Measurements from ENCODE around the gene MST1.

MST1 gene

DNA sequence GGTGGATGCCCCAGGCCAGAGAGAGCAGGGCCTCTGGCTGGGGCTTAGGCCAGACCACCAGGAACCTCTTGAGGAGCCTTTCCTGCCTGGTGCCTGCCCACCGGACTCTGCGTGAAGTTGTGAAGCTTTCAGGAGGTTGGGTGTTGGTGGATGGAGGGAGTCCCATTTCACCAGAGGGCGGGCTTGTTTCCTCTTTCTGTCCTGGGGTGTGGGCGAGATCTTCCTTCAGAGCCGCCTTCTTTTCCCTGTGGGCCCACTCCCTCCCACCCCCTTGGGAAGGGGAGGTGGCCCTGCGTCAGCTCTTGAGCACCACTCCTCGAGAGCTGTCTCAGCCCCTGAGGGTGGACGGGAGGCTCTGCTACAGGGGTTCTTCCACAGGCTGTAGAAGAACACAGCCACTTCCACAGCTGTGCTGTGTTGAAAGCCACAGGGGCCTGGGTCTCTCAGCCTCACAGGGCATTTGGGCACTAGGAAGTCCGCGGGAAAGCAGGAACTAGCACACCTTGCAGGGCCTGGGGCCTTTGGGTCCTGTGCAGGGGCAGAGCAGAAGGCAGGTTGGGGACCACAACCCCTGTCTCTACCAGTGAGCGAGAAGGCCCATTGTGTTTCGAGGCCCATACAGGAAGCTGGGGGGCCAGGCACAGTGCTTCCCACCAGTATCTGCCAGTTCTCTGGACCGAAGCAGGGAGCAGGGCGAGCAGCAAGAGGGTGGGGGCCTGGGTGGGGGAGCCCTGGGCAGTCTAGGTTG lies 28.1 kb upstream of the MST1 start:
- Histone ChIP-seq H3K4me3 (ENCODE audit: low read depth, low read length) (no peak overlapping the region), H3K27ac (ENCODE audit: low read depth, low read length) (no peak overlapping the region), H3K4me1 (ENCODE audit: control insufficient read depth, insufficient read depth, low read length) (no peaks in the 10 kb centered on the region), H3K9ac (ENCODE audit: low read depth, low read length) (no peak overlapping the region), H3K27me3 (ENCODE audit: control insufficient read depth, insufficient read depth, low read length) (no peaks in the 10 kb centered on the region), H3K9me3 (ENCODE audit: control insufficient read depth, insufficient read depth, low read length) (no peaks in the 10 kb centered on the region), H3K36me3 (ENCODE audit: control insufficient read depth, insufficient read depth, low read length) (peaks cover 27% of the 10 kb centered on the region)

DNA sequence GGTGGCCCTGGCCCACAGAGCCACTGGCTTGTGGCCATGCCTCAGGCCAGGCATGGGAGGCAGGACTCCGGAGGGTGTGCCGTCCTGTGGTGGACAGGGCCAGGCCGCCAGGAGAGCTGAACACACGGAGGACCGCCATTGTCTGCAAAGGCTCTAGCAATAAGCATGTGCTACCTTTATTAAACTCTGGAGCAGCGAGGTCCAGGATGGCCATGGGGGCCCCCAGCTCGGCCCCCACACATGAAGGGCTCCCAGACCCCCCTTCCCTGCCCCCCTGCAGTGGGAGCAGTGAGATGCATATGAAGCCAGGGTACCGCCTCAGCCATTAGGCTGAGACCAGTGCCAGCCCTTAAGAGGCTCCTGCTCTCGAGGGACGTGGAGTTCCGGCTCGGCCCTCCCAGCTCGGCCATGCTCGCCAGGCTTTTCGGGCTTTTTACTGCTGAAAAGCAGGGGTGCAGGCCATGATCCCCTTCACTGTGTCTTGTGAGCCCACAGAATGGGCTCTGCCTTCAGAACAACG lies 27.5 kb upstream of the MST1 start:
- no peak overlapping the region for H3K9ac ChIP-seq (ENCODE audit: low read depth, low read length)
- no peaks in the 10 kb centered on the region for H3K9me3 ChIP-seq (ENCODE audit: control insufficient read depth, insufficient read depth, low read length)
- peaks cover 21% of the 10 kb centered on the region for H3K36me3 ChIP-seq (ENCODE audit: control insufficient read depth, insufficient read depth, low read length)
- no peaks in the 10 kb centered on the region for H3K27me3 ChIP-seq (ENCODE audit: control insufficient read depth, insufficient read depth, low read length)
- H3K4me3 ChIP-seq (ENCODE audit: low read depth, low read length): no peak overlapping the region
- no peaks in the 10 kb centered on the region for H3K4me1 ChIP-seq (ENCODE audit: control insufficient read depth, insufficient read depth, low read length)
- H3K27ac ChIP-seq (ENCODE audit: low read depth, low read length): no peak overlapping the region

DNA sequence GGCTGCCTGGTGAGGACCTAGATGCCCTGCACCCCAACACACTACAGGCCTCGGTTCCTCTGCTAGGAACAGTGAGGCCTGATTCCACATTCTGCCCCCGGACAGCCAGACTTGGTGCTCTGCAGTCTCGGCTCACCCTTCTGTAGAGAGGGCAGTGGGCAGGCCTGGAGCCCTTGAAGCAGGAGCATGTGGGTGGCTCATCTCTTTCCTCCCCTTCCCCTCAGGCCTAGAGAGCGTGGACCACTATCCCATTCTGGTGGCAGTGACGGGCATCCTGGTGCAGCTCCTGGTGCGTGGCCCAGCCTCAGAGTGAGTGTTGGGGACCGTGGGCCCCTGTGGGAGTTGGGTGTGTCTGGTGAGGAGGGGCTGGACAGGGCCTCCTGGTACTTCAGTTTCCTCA lies 26.9 kb upstream of the MST1 start:
- Histone ChIP-seq H3K9me3 (ENCODE audit: control insufficient read depth, insufficient read depth, low read length) (no peaks in the 10 kb centered on the region), H3K27ac (ENCODE audit: low read depth, low read length) (no peak overlapping the region), H3K4me1 (ENCODE audit: control insufficient read depth, insufficient read depth, low read length) (no peaks in the 10 kb centered on the region), H3K27me3 (ENCODE audit: control insufficient read depth, insufficient read depth, low read length) (no peaks in the 10 kb centered on the region), H3K9ac (ENCODE audit: low read depth, low read length) (no peak overlapping the region), H3K36me3 (ENCODE audit: control insufficient read depth, insufficient read depth, low read length) (peaks cover 15% of the 10 kb centered on the region), H3K4me3 (ENCODE audit: low read depth, low read length) (no peak overlapping the region)

DNA sequence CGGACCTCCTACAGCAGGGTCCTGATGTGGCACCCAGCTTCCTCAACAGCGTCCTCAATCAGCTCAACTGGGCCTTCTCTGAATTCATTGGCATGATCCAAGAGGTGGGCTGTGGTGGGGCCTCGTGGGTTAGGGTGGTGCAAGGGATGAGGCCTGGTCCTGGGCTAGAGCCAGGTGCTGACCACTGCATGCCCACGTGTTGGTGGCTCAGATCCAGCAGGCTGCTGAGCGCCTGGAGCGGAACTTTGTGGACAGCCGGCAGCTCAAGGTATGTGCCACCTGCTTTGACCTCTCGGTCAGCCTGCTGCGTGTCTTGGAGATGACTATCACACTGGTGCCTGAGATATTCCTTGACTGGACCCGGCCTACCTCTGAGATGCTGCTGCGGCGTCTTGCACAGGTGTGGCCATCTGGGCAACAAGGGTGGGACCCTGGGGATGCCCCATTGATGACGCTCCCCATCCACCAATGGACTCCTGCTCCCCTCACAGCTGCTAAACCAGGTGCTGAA lies 26.4 kb upstream of the MST1 start:
- no peak overlapping the region for H3K9ac ChIP-seq (ENCODE audit: low read depth, low read length)
- no peaks in the 10 kb centered on the region for H3K27me3 ChIP-seq (ENCODE audit: control insufficient read depth, insufficient read depth, low read length)
- H3K4me1 ChIP-seq (ENCODE audit: control insufficient read depth, insufficient read depth, low read length): no peaks in the 10 kb centered on the region
- no peak overlapping the region for H3K4me3 ChIP-seq (ENCODE audit: low read depth, low read length)
- H3K9me3 ChIP-seq (ENCODE audit: control insufficient read depth, insufficient read depth, low read length): no peaks in the 10 kb centered on the region
- H3K27ac ChIP-seq (ENCODE audit: low read depth, low read length): no peak overlapping the region
- H3K36me3 ChIP-seq (ENCODE audit: control insufficient read depth, insufficient read depth, low read length): peaks cover 10% of the 10 kb centered on the region

GRCh38 chr3:49714728-49715550 lies 25.7 kb upstream of the MST1 start:
- Histone ChIP-seq H3K36me3 (ENCODE audit: control insufficient read depth, insufficient read depth, low read length) (peaks cover 9% of the 10 kb centered on the region), H3K9me3 (ENCODE audit: control insufficient read depth, insufficient read depth, low read length) (no peaks in the 10 kb centered on the region), H3K4me3 (ENCODE audit: low read depth, low read length) (no peak overlapping the region), H3K4me1 (ENCODE audit: control insufficient read depth, insufficient read depth, low read length) (no peaks in the 10 kb centered on the region), H3K9ac (ENCODE audit: low read depth, low read length) (no peak overlapping the region), H3K27me3 (ENCODE audit: control insufficient read depth, insufficient read depth, low read length) (no peaks in the 10 kb centered on the region), H3K27ac (ENCODE audit: low read depth, low read length) (no peak overlapping the region)

- no peak overlapping the region for H3K9ac ChIP-seq (ENCODE audit: low read depth, low read length)
- H3K27me3 ChIP-seq (ENCODE audit: control insufficient read depth, insufficient read depth, low read length): no peaks in the 10 kb centered on the region
- H3K9me3 ChIP-seq (ENCODE audit: control insufficient read depth, insufficient read depth, low read length): no peaks in the 10 kb centered on the region
- no peak overlapping the region for H3K4me3 ChIP-seq (ENCODE audit: low read depth, low read length)
- H3K4me1 ChIP-seq (ENCODE audit: control insufficient read depth, insufficient read depth, low read length): no peaks in the 10 kb centered on the region
- no peak overlapping the region for H3K27ac ChIP-seq (ENCODE audit: low read depth, low read length)
- peaks cover 10% of the 10 kb centered on the region for H3K36me3 ChIP-seq (ENCODE audit: control insufficient read depth, insufficient read depth, low read length)
These were observed 24.2 kb upstream of the MST1 start for GRCh38 chr3:49713336-49714105.

DNA sequence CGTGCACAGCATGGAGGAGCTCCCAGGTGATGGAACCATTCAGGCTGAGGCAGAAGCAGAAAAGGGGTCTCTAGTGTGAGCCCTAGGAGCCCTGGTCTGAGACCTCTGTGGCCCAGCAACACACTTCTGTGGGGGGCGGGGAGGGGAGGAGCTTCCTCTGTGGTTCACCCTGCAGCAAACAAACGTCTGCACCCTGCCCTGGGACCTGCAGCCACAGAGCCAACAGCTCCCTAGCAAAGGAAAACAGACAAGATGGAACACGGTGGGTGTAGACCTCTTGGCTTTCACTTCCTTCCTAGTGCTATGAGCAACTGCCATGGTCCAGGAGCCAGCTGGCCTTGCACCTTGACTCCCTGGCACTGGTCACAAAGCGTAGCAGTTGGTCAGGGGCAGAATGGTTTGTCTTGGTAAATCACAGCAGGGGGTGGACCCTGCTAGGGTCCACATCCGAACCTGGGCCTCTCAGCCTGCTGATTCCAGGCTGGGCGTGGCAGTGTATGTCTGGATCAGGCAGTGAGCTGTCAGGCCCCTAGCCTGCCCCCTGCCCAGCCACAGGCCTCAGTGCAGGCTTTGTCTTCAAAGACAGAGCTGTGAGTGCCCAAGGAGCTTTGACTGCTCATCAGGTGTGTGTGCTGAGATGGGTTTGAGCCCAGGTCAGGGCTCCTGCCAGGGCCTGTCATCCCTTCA lies 23.5 kb upstream of the MST1 start:
- Histone ChIP-seq H3K9me3 (ENCODE audit: control insufficient read depth, insufficient read depth, low read length) (no peaks in the 10 kb centered on the region), H3K4me3 (ENCODE audit: low read depth, low read length) (no peak overlapping the region), H3K27me3 (ENCODE audit: control insufficient read depth, insufficient read depth, low read length) (no peaks in the 10 kb centered on the region), H3K9ac (ENCODE audit: low read depth, low read length) (no peak overlapping the region), H3K4me1 (ENCODE audit: control insufficient read depth, insufficient read depth, low read length) (no peaks in the 10 kb centered on the region), H3K36me3 (ENCODE audit: control insufficient read depth, insufficient read depth, low read length) (peaks cover 13% of the 10 kb centered on the region), H3K27ac (ENCODE audit: low read depth, low read length) (no peak overlapping the region)

GRCh38 chr3:49712166-49712565 lies 22.9 kb upstream of the MST1 start:
- H3K4me1 ChIP-seq (ENCODE audit: control insufficient read depth, insufficient read depth, low read length): no peaks in the 10 kb centered on the region
- no peak overlapping the region for H3K27ac ChIP-seq (ENCODE audit: low read depth, low read length)
- no peaks in the 10 kb centered on the region for H3K27me3 ChIP-seq (ENCODE audit: control insufficient read depth, insufficient read depth, low read length)
- no peaks in the 10 kb centered on the region for H3K9me3 ChIP-seq (ENCODE audit: control insufficient read depth, insufficient read depth, low read length)
- peaks cover 13% of the 10 kb centered on the region for H3K36me3 ChIP-seq (ENCODE audit: control insufficient read depth, insufficient read depth, low read length)
- no peak overlapping the region for H3K4me3 ChIP-seq (ENCODE audit: low read depth, low read length)
- H3K9ac ChIP-seq (ENCODE audit: low read depth, low read length): no peak overlapping the region

- Histone ChIP-seq H3K27ac (ENCODE audit: low read depth, low read length) (no peak overlapping the region), H3K27me3 (ENCODE audit: control insufficient read depth, insufficient read depth, low read length) (no peaks in the 10 kb centered on the region), H3K4me3 (ENCODE audit: low read depth, low read length) (no peak overlapping the region), H3K4me1 (ENCODE audit: control insufficient read depth, insufficient read depth, low read length) (no peaks in the 10 kb centered on the region), H3K9ac (ENCODE audit: low read depth, low read length) (no peak overlapping the region), H3K9me3 (ENCODE audit: control insufficient read depth, insufficient read depth, low read length) (no peaks in the 10 kb centered on the region), H3K36me3 (ENCODE audit: control insufficient read depth, insufficient read depth, low read length) (peaks cover 13% of the 10 kb centered on the region)
These were observed 22.2 kb upstream of the MST1 start for GRCh38 chr3:49711489-49711888.

- Histone ChIP-seq H3K4me3 (ENCODE audit: low read depth, low read length) (no peak overlapping the region), H3K9me3 (ENCODE audit: control insufficient read depth, insufficient read depth, low read length) (no peaks in the 10 kb centered on the region), H3K9ac (ENCODE audit: low read depth, low read length) (no peak overlapping the region), H3K27ac (ENCODE audit: low read depth, low read length) (no peak overlapping the region), H3K36me3 (ENCODE audit: control insufficient read depth, insufficient read depth, low read length) (peaks cover 15% of the 10 kb centered on the region), H3K4me1 (ENCODE audit: control insufficient read depth, insufficient read depth, low read length) (no peaks in the 10 kb centered on the region), H3K27me3 (ENCODE audit: control insufficient read depth, insufficient read depth, low read length) (no peaks in the 10 kb centered on the region)
These were observed 20.6 kb upstream of the MST1 start for GRCh38 chr3:49709852-49710251.
